DND-41 (cell line): ENCODE results near the gene PAQR6.

Experiments used
- EZH2 ChIP-seq: IDR thresholded peaks from 3 replicates; pipeline ENCODE4 v1.6.1; 2012; ENCODE audit warnings: borderline replicate concordance, low read depth, mild to moderate bottlenecking, moderate library complexity, low read length, inconsistent platforms; ENCODE audit not compliant: severe bottlenecking
- TF ChIP-seq, protein P1 (sequence below): IDR thresholded peaks from 2 replicates; pipeline ENCODE4 v1.5.1; 2012; ENCODE audit warnings: borderline replicate concordance, low read length, moderate library complexity, mild to moderate bottlenecking; ENCODE audit not compliant: poor library complexity, severe bottlenecking; ENCODE audit errors: extremely low read depth

DNA sequence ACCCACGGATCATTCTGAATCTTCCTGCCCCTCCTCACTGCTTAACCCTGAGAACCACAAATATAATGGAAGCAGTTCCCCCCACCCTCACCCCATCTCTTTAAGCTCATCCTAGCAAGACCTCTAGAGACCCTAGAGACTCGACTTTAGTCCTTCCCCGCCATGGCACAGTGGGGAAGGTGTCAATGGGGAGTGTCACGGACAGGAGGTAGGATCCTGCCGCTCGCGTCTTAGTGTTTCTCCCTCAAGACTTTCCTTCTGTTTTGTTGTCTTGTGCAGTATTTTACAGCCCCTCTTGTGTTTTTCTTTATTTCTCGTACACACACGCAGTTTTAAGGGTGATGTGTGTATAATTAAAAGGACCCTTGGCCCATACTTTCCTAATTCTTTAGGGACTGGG, 35.7 kb downstream of the PAQR6 start:
- TF ChIP-seq, protein P1, sequence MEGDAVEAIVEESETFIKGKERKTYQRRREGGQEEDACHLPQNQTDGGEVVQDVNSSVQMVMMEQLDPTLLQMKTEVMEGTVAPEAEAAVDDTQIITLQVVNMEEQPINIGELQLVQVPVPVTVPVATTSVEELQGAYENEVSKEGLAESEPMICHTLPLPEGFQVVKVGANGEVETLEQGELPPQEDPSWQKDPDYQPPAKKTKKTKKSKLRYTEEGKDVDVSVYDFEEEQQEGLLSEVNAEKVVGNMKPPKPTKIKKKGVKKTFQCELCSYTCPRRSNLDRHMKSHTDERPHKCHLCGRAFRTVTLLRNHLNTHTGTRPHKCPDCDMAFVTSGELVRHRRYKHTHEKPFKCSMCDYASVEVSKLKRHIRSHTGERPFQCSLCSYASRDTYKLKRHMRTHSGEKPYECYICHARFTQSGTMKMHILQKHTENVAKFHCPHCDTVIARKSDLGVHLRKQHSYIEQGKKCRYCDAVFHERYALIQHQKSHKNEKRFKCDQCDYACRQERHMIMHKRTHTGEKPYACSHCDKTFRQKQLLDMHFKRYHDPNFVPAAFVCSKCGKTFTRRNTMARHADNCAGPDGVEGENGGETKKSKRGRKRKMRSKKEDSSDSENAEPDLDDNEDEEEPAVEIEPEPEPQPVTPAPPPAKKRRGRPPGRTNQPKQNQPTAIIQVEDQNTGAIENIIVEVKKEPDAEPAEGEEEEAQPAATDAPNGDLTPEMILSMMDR: no peak
- TF ChIP-seq EZH2: no peak
